Right cardiac atrium (tissue), 5 donors: Measurements from ENCODE around the gene PSMG1. TPM values are rescaled to one million over a fixed set of nuclear protein-coding genes. Genes with fewer than 3 reads are reported as not detected.
"Not testable (repeated sequence)": the region's sequence is repeated elsewhere in the genome, so short reads cannot be mapped to it uniquely, and the experiment has no call there.

Experiments
- ATAC-seq, 2 donors: fragments of 200-7000 bp; cut with Tn5 transposase; one replicate each; pipeline versions ENCODE4 v1.8.0 to v1.9.1; 2020; ENCODE audit warnings: moderate library complexity in 2 of 2, mild to moderate bottlenecking in 1 of 2
- DNase-seq, 3 donors: peaks; one replicate each; pipeline ENCODE4 v3.0.0-alpha.2; 2020
- H3K27ac ChIP-seq: one replicate; pipeline ENCODE4 v1.5.1; 2013; ENCODE audit warnings: mild to moderate bottlenecking, low read length, control low read depth, moderate library complexity
- H3K27me3 ChIP-seq: one replicate; pipeline ENCODE4 v1.6.1; 2013; ENCODE audit not compliant: control insufficient read depth, insufficient read depth
- H3K4me1 ChIP-seq: one replicate; pipeline ENCODE4 v1.6.1; 2013; ENCODE audit warnings: low read length; ENCODE audit not compliant: control insufficient read depth, insufficient read depth
- H3K4me3 ChIP-seq: one replicate; pipeline ENCODE4 v1.5.1; 2013; ENCODE audit warnings: low read length, control low read depth
- H3K9me3 ChIP-seq: one replicate; pipeline ENCODE4 v1.6.1; 2013; ENCODE audit warnings: low read length; ENCODE audit not compliant: control insufficient read depth
- WGBS: extraction: QIAGEN DNeasy Blood & Tissue Kit; methylation state at CpG from one replicate; pipeline ENCODE4 v1.1.7; 2013; 5-methylcytosine and 5-hydroxymethylcytosine counted together
- intact Hi-C, 4 donors: fragments of 100-400 bp; cut with DNase I; formaldehyde crosslinking; loops; one replicate each; pipeline versions ENCODE4 v1.11.0 to v1.14.0; 2022 to 2023
- long read RNA-seq, 4 donors: library from polyadenylated mRNA; unstranded; transcript quantifications; one replicate each; pipeline ENCODE4 v2.0.0, GENCODE V29; 2020 to 2021
- polyA plus RNA-seq: library from polyadenylated mRNA; stranded (reverse); fragments of 200-250 nt; gene quantifications from one replicate; pipeline ENCODE4 v1.2.3, GENCODE V29; 2013
- total RNA-seq, 4 donors: library from RNA; stranded (reverse); fragmentation: NEBNext Ultra II Directional; extraction: Animal tissue kit (Norgen Biotek cat#: 25700); gene quantifications; one replicate each; pipeline ENCODE4 v1.2.1, GENCODE V29; 2021
- donor health status: healthy with polysubstance abuse.
- donor health status: DM: no; HTN: yes; CAD: no.
- donor health status: DM: no; HTN: no; CAD: no.
- donor health status: DM: no; HTN: yes; CAD: no; lungs with severe emphysema.
- donor health status: DM: yes; HTN: yes; CAD: no.

The PSMG1 gene
- 10 to 100 TPM; 19.8 to 28.3 (median 23.7) TPM for total RNA-seq
- 28.9 TPM for polyA plus RNA-seq
- long read RNA-seq, donor 1, transcript PSMG1-201 (7 exons, 2,154 nt): major isoform, 10 of 15 reads
- long read RNA-seq, donor 1, partial matches to known transcripts: 2 of 15 reads
- long read RNA-seq, donor 1, other reads (novel, unspliced or antisense): 2 of 15 reads
- long read RNA-seq, donor 2, partial matches to known transcripts: 1 of 6 reads
- long read RNA-seq, donor 2, other reads (novel, unspliced or antisense): 1 of 6 reads
- long read RNA-seq, donor 3, transcript PSMG1-201 (7 exons, 2,154 nt): major isoform, 19 of 23 reads
- long read RNA-seq, donor 3, partial matches to known transcripts: 1 of 23 reads
- long read RNA-seq, donor 3, other reads (novel, unspliced or antisense): 2 of 23 reads
- long read RNA-seq, donor 4, transcript PSMG1-201 (7 exons, 2,154 nt): major isoform, 6 of 7 reads
- long read RNA-seq, donor 4, partial matches to known transcripts: 1 of 7 reads
- long read RNA-seq, donor 4, other reads (novel, unspliced or antisense): 0 of 7 reads

- H3K27ac ChIP-seq: peak within 1 kb of the TSS; percentile 81
- H3K4me3 ChIP-seq: peak within 1 kb of the TSS; percentile 63
- H3K27me3 ChIP-seq: no peaks in the 10 kb centered on the region
- no peaks in the 10 kb centered on the region for H3K9me3 ChIP-seq
- intact Hi-C loops: no loop called here
- DNase-seq (peak; percentile 96 to 99 (median 98)), ATAC-seq (peak; percentile 98 to 99)
- 0% methylated on average over 75 of the region's 76 CpGs for WGBS
- no peaks in the 10 kb centered on the region for H3K4me1 ChIP-seq
These were observed at the start of gene PSMG1 for GRCh38 chr21:39183272-39184049. TSS of gene PSMG1 (minus strand) at chr21:39183451. CDS start at chr21:39183385, 66 bp downstream.

GRCh38 chr21:39232861-39233291, 49.6 kb upstream of the PSMG1 start:
- H3K4me3 ChIP-seq: no peak overlapping the region
- intact Hi-C loops: no loop called here
- DNase-seq (no peak), ATAC-seq (no peak)
- no peaks in the 10 kb centered on the region for H3K4me1 ChIP-seq
- no peaks in the 10 kb centered on the region for H3K9me3 ChIP-seq
- WGBS: 89% methylated on average over 3 of the region's 3 CpGs
- no peaks in the 10 kb centered on the region for H3K27me3 ChIP-seq
- H3K27ac ChIP-seq: no peak overlapping the region

- ATAC-seq: no peak
- intact Hi-C loops: no loop called here
These were observed 41.7 kb upstream of the PSMG1 start for GRCh38 chr21:39224930-39225329.

GRCh38 chr21:39221997-39222486, 38.8 kb upstream of the PSMG1 start:
- DNase-seq: no peak
- Histone ChIP-seq H3K4me1 (peaks cover 3% of the 10 kb centered on the region), H3K9me3 (no peaks in the 10 kb centered on the region), H3K27ac (no peak overlapping the region), H3K27me3 (no peaks in the 10 kb centered on the region), H3K4me3 (no peak overlapping the region)
- 71% methylated on average over 3 of the region's 3 CpGs for WGBS
- ATAC-seq: no peak
- intact Hi-C loops: no loop called here

More at GRCh38 chr21:39224930-39225329, 41.7 kb upstream of the PSMG1 start:
- no peak overlapping the region for H3K27ac ChIP-seq
- H3K4me3 ChIP-seq: no peak overlapping the region
- 97% methylated on average over 3 of the region's 3 CpGs for WGBS
- H3K4me1 ChIP-seq: peaks cover 3% of the 10 kb centered on the region
- no peaks in the 10 kb centered on the region for H3K27me3 ChIP-seq
- DNase-seq: no peak
- H3K9me3 ChIP-seq: no peaks in the 10 kb centered on the region

- DNase-seq (no peak), ATAC-seq (no peak)
- no peak overlapping the region for H3K4me3 ChIP-seq
- H3K9me3 ChIP-seq: no peaks in the 10 kb centered on the region
- no peak overlapping the region for H3K27ac ChIP-seq
- intact Hi-C loops: no loop called here
- H3K4me1 ChIP-seq: peaks cover 3% of the 10 kb centered on the region
- 86% methylated on average over 7 of the region's 7 CpGs for WGBS
- H3K27me3 ChIP-seq: no peaks in the 10 kb centered on the region
These were observed 38.2 kb upstream of the PSMG1 start for GRCh38 chr21:39221282-39221996.

GRCh38 chr21:39220875-39221274, 37.6 kb upstream of the PSMG1 start:
- intact Hi-C loops, H3K4me3 ChIP-seq: not testable (repeated sequence)

GRCh38 chr21:39220150-39220549, 36.9 kb upstream of the PSMG1 start:
- Histone ChIP-seq H3K4me3 (no peak overlapping the region), H3K9me3 (no peaks in the 10 kb centered on the region), H3K27ac (no peak overlapping the region), H3K4me1 (peaks cover 3% of the 10 kb centered on the region), H3K27me3 (no peaks in the 10 kb centered on the region)
- ATAC-seq (peak; percentile 41 to 49), DNase-seq (no peak)
- intact Hi-C loops: no loop called here
- WGBS: 56% methylated on average over 3 of the region's 3 CpGs

More at GRCh38 chr21:39220875-39221274, 37.6 kb upstream of the PSMG1 start:
- WGBS: 97% methylated on average over 2 of the region's 2 CpGs
- ATAC-seq, H3K27ac ChIP-seq, DNase-seq, H3K4me1 ChIP-seq, H3K27me3 ChIP-seq, H3K9me3 ChIP-seq: not testable (repeated sequence)

- intact Hi-C loops: no loop called here
- Histone ChIP-seq H3K27ac (no peak overlapping the region), H3K9me3 (no peaks in the 10 kb centered on the region), H3K4me1 (peaks cover 3% of the 10 kb centered on the region), H3K4me3 (no peak overlapping the region), H3K27me3 (no peaks in the 10 kb centered on the region)
- ATAC-seq (no peak), DNase-seq (no peak)
- WGBS: 92% methylated on average over 4 of the region's 4 CpGs
These were observed 34.8 kb upstream of the PSMG1 start for GRCh38 chr21:39218082-39218409.

GRCh38 chr21:39217356-39218081, 34.3 kb upstream of the PSMG1 start:
- Histone ChIP-seq H3K27ac (no peak overlapping the region), H3K4me3 (no peak overlapping the region), H3K9me3 (no peaks in the 10 kb centered on the region), H3K4me1 (peaks cover 3% of the 10 kb centered on the region), H3K27me3 (no peaks in the 10 kb centered on the region)
- intact Hi-C loops: no loop called here
- DNase-seq: no peak
- 91% methylated on average over 3 of the region's 3 CpGs for WGBS
- no peak for ATAC-seq

- no peak overlapping the region for H3K4me3 ChIP-seq
- intact Hi-C loops: no loop called here
- H3K4me1 ChIP-seq: peaks cover 3% of the 10 kb centered on the region
- ATAC-seq (no peak), DNase-seq (no peak)
- H3K27me3 ChIP-seq: no peaks in the 10 kb centered on the region
- no peaks in the 10 kb centered on the region for H3K9me3 ChIP-seq
- H3K27ac ChIP-seq: no peak overlapping the region
- 75% methylated on average over 2 of the region's 2 CpGs for whole genome bisulfite sequencing
These were observed 33.0 kb upstream of the PSMG1 start for GRCh38 chr21:39216290-39216689.
